CD4-positive, alpha-beta T cell treated with Interleukin-1 beta for 1 hour (primary cell): Measurements from ENCODE around the gene UBE2E2.

Experiments
- DNase-seq, 2 donors: peaks; one replicate each; pipeline ENCODE4 v3.0.0-alpha.2; 2020 to 2022

UBE2E2 gene

GRCh38 chr3:23450051-23450450, 246.9 kb downstream of the UBE2E2 start:
- no peak for DNase-seq

GRCh38 chr3:23450806-23451205, 247.7 kb downstream of the UBE2E2 start:
- DNase-seq: no peak

- DNase-seq: no peak
Measured at GRCh38 chr3:23452408-23452807, 249.3 kb downstream of the UBE2E2 start.

GRCh38 chr3:23455084-23455483, 252.0 kb downstream of the UBE2E2 start:
- DNase-seq: no peak

GRCh38 chr3:23455775-23456174, 252.6 kb downstream of the UBE2E2 start:
- DNase-seq: no peak

GRCh38 chr3:23457697-23458096, 254.6 kb downstream of the UBE2E2 start:
- DNase-seq: no peak

GRCh38 chr3:23459465-23459864, 256.3 kb downstream of the UBE2E2 start:
- no peak for DNase-seq

GRCh38 chr3:23459889-23460546, 256.9 kb downstream of the UBE2E2 start:
- DNase-seq: no peak

- no peak for DNase-seq
Measured at GRCh38 chr3:23461069-23461468, 257.9 kb downstream of the UBE2E2 start.

- no peak for DNase-seq
Measured at GRCh38 chr3:23463791-23464190, 260.7 kb downstream of the UBE2E2 start.

GRCh38 chr3:23465569-23465968, 262.4 kb downstream of the UBE2E2 start:
- DNase-seq: no peak

- DNase-seq: no peak
Measured at GRCh38 chr3:23468203-23468602, 265.1 kb downstream of the UBE2E2 start.

GRCh38 chr3:23474580-23475357, 271.6 kb downstream of the UBE2E2 start:
- no peak for DNase-seq

- DNase-seq: no peak
Measured at GRCh38 chr3:23475446-23475845, 272.3 kb downstream of the UBE2E2 start.

- DNase-seq: peak in 1 of 2 donors; percentile 4
Measured at GRCh38 chr3:23479026-23479425, 275.9 kb downstream of the UBE2E2 start.

GRCh38 chr3:23479615-23480328, 276.6 kb downstream of the UBE2E2 start:
- DNase-seq: no peak

GRCh38 chr3:23480329-23480714, 277.2 kb downstream of the UBE2E2 start:
- DNase-seq: no peak

GRCh38 chr3:23481011-23481615, 278.0 kb downstream of the UBE2E2 start:
- DNase-seq: no peak

GRCh38 chr3:23481616-23482278, 278.6 kb downstream of the UBE2E2 start:
- DNase-seq: no peak

GRCh38 chr3:23484386-23484785, 281.3 kb downstream of the UBE2E2 start:
- DNase-seq: no peak

GRCh38 chr3:23485922-23486321, 282.8 kb downstream of the UBE2E2 start:
- no peak for DNase-seq

- no peak for DNase-seq
Measured at GRCh38 chr3:23487015-23487414, 283.9 kb downstream of the UBE2E2 start.

- DNase-seq: no peak
Measured at GRCh38 chr3:23488618-23489017, 285.5 kb downstream of the UBE2E2 start.
